Activated naive CD4-positive, alpha-beta T cell treated with Interleukin-2 at 50 U/mL for 16 hours (primary cell): ENCODE measurements around the gene MRPS6.

Experiments
- DNase-seq: peaks from one replicate; pipeline ENCODE4 v3.0.0-alpha.2; 2020

The MRPS6 gene

GRCh38 chr21:34072145-34073031 is 990 bp upstream of the MRPS6 start:
- peak; percentile 6 for DNase-seq

DNA sequence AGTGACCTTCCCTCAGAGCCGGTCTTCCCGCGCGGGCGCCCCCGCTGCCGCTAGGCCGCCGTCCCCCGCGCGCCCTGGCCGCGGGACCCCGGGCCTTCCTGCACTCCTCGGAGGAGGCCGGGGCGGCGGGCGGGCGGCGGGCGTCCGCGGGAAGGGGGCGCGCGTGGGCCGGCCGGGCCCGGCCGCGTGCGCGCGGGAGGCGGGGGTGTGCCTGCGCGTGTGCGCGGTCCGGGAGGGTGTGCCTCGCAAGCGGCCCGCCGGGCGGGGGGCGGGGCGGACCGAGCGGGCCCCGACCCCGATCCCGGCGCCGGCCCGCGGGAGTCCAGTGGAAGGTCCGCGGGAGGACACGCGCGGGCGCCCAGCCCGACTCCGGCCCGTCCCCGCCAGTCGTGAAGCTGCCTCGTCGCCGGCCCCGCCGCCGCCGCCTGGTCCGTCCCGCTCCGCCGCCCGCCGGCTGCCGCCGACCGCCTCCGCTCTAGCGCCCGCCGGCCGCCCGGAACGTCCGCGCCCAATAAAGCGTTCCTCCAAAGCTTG is 438 bp downstream of the MRPS6 start:
- DNase-seq, result peak; percentile 47

GRCh38 chr21:34074283-34075090 is 1.1 kb downstream of the MRPS6 start:
- DNase-seq, result peak; percentile 20

- DNase-seq, result no peak
Observed at GRCh38 chr21:34075091-34075425, 1.7 kb downstream of the MRPS6 start.

DNA sequence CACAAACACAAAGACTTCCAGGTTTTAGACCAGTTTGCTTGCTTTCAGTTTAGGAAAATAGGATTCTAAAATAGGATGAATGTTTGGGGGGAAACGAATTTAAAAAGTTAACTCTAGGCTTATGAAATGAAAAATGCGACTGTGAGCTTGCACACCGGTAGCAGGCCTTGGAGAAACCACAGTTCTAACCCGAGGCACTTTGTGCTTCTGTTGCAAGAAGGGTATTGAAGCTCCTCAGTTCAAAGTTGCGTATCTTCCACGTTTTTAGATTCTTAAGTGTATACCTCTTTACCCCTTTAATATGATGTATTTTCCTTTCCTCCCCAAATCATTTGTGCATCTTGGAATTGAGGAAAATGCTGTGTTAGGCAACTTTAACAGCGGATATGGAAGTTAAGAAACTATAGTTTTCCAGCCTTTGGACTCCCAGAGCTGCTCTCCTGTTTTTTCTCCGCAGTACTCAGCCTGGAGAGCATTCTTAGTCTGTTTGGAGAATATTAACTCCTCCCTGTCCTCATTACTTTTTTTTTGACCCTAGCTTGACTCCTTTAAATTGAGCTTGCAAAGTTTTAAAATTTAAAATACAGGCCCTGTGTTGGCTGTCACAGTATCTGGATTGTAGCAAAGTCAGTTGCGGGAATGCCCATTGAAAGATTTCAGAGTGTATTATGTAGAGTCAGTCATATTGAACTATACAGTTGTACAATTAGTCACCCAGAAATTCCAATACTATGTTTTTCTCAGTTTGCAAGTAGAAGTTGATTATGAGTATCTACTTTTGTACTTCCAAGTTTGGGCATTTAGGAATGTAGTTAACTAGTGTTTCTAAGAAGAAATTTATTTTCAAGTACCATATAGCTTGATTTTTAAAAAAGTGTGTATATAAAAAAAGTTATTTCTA is 2.6 kb downstream of the MRPS6 start:
- DNase-seq, result no peak

DNA sequence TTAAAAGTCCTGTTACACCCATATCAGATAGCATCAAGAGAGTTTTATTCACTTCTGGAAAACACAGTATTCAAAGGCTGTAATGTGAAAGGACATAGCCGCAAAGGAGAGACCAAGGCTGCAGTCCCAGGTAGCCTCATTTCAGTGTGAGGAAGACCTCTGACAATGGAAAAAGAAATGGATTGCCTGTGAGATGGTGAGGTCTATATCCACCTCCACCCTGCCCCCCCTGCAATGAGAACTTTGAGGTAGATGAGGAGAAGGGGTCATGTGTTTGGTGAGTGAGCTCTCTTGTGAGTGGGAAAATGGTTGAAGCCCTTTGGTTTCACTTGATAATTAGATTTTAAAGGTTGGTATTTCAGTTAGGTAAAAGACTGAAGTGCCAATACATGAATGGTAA is 3.5 kb downstream of the MRPS6 start:
- no peak for DNase-seq

- no peak for DNase-seq
Observed at GRCh38 chr21:34077888-34078287, 4.5 kb downstream of the MRPS6 start.

GRCh38 chr21:34078915-34079314 is 5.5 kb downstream of the MRPS6 start:
- peak; percentile 15 for DNase-seq

DNA sequence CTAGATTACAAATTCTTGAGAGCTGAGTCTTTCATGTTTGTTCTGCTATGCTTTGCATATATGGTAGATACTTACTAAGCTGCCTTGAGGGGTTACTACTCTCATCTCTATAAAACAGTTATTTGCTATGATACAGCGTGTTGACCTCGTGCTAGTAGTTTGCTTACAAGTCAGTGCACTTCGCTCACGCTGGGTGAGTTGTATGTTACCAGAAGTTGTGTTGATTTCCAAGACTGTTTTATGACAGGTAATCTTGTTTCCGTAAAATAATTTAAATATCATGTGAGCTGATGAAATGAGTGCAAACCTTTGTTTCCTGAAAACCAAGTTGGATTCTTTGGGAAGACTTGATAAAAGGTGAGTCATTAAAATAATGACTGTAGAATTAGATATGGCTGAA is 7.3 kb downstream of the MRPS6 start:
- DNase-seq, result no peak

DNA sequence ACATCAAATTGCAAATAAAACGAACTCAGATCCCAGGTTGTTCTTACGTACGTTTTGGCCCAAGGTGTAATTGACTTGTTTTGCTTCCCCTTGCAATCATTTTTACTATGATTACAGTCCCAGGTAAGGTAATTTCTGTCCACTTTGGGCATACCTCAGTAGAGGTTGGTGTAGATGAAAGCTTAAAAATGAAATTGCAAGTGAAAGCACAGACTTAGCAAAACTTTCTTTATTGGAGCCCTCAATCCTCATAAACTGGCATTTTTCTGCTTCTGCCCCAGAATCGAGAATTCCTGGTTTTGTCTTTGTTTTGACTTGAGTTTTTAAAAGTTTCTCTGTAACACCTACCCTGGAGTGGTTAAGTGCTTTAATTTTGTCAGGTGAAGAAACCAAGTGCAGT is 9.4 kb downstream of the MRPS6 start:
- no peak for DNase-seq

DNA sequence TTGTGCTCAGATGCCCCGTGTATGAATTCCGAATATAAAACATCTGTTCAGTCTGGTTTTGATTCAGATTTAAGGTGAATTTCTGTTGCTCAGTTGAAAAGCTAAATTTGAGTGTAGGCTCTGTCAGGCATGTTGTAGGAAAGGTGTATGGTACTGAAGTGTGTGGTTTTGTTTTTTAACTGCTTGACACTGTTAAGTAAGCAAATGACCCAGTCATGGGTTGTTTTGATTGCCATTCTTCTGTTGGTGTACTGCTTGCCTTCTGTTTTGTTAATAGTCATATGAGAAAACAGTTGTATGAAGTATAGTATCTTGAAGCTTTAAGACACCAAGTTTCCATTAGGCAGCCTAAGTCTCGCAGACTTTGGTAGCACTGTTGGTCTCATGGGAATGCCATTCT is 10.0 kb downstream of the MRPS6 start:
- no peak for DNase-seq

DNA sequence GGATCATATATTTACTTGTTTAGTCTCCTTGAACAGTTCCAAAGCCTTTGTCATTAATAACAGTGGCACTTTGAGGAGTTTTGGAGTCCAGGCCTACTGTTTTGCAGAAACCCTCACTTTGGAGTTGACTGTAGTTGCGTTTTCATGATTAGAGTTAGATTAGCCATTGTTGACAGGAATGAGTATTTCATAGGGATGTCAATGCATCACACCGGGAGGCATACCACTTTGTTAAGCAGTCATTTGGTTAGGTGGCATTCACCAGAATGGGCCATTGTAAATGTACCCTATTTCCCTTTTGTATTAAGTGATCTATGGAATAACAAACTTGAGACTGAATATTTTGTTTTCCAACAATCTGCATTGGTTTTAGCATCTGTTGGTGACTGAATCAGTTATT is 11.8 kb downstream of the MRPS6 start:
- no peak for DNase-seq

GRCh38 chr21:34086887-34087306 is 13.5 kb downstream of the MRPS6 start:
- DNase-seq, result no peak

- DNase-seq, result no peak
Observed at GRCh38 chr21:34088752-34089151, 15.4 kb downstream of the MRPS6 start.

DNA sequence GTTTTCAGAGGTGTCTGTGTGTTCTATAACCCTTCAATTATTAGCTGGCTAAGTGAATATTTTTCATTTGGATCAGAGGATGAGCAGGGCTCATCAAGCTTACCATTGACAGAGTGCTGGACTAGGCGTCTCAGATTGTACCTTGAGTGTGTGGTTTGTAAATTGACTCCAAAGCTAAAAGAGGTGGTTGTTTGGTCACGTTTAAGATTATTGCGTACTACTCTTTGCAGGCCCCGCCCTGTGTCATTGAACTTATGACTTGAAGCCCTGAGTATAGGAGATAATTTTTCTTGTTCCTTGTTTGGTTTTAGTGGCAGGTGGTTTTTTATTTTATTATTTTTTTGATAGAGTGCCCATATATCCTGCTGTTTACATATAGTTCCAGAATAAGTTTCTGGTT is 17.7 kb downstream of the MRPS6 start:
- no peak for DNase-seq

DNA sequence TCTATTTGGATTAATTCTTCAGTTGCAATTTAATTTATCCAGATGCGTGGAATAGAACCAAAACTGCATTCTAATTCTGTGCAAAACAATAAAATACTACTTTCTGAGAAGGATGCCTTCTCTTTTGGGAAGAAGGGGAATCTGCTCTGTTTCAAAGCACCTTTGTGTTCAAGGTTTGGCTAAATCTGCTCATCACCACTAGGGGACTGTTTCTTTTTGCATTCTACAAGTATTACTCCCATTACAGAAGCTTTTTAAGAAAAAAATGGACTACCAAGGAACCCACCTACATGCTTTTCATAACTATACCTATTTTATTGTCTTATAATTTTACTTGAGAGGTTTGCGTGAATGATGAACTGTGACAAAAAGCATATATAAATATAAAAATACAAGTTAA is 18.2 kb downstream of the MRPS6 start:
- DNase-seq, result no peak

DNA sequence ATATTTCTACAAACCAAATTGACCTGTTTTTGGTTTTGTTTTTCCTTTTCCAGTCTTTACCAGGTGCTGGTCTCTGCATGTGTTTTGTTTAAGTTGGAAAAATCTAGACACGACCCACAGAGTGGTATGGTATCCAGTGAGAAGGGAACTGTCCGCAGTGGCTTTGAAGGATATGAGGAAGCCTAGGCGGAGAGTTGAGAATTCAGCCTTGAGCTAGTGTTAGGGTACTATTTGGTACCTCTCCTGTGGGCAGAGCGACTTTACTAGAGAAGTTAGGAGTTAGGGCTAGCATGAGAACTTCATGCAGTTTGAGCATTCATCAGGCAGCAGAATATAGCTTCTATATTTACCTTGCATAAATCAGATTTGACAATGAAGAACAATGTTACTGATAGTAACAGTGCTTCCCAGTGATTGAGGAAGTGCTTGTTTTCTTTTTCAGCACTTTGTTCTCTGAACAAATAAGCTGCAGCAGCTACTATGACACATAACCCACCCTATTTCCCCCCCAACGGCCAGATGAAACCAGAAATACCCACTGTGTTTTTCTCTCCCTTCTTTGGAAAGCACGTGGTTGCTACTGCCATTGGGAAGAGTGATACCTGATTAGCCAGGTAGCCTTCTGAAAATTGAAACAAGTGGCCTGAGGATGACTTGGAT is 19.0 kb downstream of the MRPS6 start:
- DNase-seq, result no peak

GRCh38 chr21:34093083-34093482 is 19.7 kb downstream of the MRPS6 start:
- no peak for DNase-seq

DNA sequence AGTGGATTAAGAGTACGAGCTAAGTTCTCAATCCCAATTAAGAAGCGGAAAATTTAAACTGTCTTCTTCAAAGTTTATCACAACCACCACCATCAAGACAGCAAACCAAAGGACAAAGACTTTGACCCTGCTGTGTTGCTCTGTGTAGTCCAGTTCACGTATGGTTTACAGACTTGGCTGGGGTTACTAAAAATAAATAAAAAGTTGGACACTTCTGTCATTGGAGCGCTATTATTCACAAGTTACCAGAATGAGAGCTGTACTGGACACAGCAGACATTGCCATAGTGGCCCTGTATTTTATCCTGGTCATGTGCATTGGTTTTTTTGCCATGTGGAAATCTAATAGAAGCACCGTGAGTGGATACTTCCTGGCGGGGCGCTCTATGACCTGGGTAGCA is 21.6 kb downstream of the MRPS6 start:
- no peak for DNase-seq

- DNase-seq, result no peak
Observed at GRCh38 chr21:34097442-34097841, 24.1 kb downstream of the MRPS6 start.

DNA sequence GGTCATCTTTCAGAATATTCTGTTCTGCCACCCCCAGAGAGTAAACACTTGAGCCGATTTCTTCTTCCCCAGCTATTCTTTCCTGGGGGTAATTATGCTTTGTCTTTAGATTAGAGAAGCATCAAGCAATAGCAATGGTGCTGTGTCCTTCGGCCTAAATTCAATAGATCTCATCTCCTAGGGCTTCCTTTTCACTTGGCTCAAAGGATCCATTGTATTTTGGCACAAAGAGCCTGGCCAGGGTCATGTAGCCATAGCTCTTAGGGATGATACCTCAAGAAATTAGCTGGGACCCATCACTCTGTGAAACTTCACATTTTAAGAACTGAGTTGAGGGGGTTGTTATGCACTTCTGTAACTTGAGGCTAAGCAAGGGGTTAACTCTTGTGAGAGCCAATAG is 27.0 kb downstream of the MRPS6 start:
- DNase-seq, result no peak

DNA sequence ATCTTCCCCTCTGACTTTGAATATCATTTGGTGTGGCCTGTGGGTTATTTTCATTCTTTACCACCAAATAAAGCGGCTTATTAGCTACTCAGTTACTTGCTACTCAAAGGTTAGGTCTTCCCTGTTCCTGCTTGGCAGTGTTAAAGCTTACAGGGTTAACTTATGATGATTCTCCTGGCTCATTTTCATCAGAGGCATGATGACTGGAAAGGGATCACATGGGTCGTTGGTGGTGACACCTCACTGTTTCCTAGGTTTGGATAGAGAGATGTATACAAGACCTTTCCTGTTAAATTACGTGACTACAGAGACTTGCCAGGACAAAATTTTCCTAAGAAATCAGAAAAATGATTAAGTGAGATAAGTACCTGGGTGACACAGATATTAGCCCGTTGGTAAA is 27.4 kb downstream of the MRPS6 start:
- no peak for DNase-seq
